ENCODE measurements around the gene PODNL1. TPM values are rescaled to one million over a fixed set of nuclear protein-coding genes. Genes with fewer than 3 reads are reported as not detected.

Gene PODNL1
- total RNA-seq, 1 experiment from 2014 or later = 6.4 TPM

- no peak overlapping the region for H2AFZ ChIP-seq
- intact Hi-C loops (cut with micrococcal nuclease; ENCODE audit: unreplicated experiment) = no loop called here
- POLR2A ChIA-PET (ENCODE audit: unreplicated experiment) = interaction anchor here (0.7 kb wide), 2 partner anchors 20 to 52 kb away, joined by 3 to 4 read pairs; no protein-coding TSS in a partner anchor
Observed at GRCh38 chr19:13978351-13979243, 40.4 kb upstream of the PODNL1 start.

DNA sequence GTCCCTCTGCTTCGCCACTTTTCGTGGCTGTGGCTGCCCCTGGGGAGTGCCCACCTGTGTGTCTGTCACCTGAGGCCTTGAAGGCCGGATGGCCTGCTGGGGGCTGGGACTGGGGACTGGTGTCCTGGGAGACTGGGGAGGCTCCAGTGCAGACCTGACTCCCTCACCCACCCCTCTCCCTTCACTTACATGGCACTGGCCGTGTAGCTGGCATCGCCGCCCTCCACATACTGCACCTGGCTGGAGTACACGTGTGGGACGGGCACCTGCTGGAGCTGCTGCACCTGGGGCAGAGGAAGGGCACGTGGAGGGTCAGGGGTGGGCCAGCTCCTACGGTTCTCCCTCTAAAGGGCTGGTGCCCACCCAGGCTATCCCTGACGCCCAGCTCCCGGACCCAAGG lies 39.6 kb upstream of the PODNL1 start:
- Histone ChIP-seq H3K4me1 (replicated peaks; ENCODE audit: insufficient read depth) (no peaks in the 10 kb centered on the region), H3K9me3 (ENCODE audit: insufficient read depth, low read depth) (no peaks in the 10 kb centered on the region), H3K36me3 (ENCODE audit: low read depth) (no peaks in the 10 kb centered on the region), H3K9me2 (ENCODE audit: insufficient read depth) (no peaks in the 10 kb centered on the region), H3K27me3 (ENCODE audit: insufficient read depth, low read depth) (no peaks in the 10 kb centered on the region), H3K4me3 (no peak overlapping the region), H3K79me2 (ENCODE audit: low read depth) (no peaks in the 10 kb centered on the region), H3F3A (ENCODE audit: insufficient read depth, low read depth) (peaks cover 16% of the 10 kb centered on the region), H3K4me2 (no peak overlapping the region), H4K20me1 (ENCODE audit: insufficient read depth) (no peaks in the 10 kb centered on the region), H2AFZ (no peak overlapping the region), H3K27ac (no peak overlapping the region)
- no peak for DNase-seq
- no peak for TF ChIP-seq EZH2 (IDR thresholded peaks at IDR 0.05; ENCODE audit: low read depth)
- TF ChIP-seq, protein P1, sequence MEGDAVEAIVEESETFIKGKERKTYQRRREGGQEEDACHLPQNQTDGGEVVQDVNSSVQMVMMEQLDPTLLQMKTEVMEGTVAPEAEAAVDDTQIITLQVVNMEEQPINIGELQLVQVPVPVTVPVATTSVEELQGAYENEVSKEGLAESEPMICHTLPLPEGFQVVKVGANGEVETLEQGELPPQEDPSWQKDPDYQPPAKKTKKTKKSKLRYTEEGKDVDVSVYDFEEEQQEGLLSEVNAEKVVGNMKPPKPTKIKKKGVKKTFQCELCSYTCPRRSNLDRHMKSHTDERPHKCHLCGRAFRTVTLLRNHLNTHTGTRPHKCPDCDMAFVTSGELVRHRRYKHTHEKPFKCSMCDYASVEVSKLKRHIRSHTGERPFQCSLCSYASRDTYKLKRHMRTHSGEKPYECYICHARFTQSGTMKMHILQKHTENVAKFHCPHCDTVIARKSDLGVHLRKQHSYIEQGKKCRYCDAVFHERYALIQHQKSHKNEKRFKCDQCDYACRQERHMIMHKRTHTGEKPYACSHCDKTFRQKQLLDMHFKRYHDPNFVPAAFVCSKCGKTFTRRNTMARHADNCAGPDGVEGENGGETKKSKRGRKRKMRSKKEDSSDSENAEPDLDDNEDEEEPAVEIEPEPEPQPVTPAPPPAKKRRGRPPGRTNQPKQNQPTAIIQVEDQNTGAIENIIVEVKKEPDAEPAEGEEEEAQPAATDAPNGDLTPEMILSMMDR (conservative IDR thresholded peaks at IDR 0.05) = no peak
- intact Hi-C loops (cut with micrococcal nuclease; ENCODE audit: unreplicated experiment) = no loop called here
- ChIA-PET POLR2A (ENCODE audit: unreplicated experiment) (interaction anchor here (0.7 kb wide), 1 partner anchor 51 kb away, joined by 3 read pairs; no protein-coding TSS in a partner anchor), CTCF (no interaction called here)
- BruUV-seq (replicated peaks) = no TSS peak

More at GRCh38 chr19:13978351-13979243, 40.4 kb upstream of the PODNL1 start:
- CTCF ChIA-PET = interaction anchor here (0.6 kb wide), 1 partner anchor 158 kb away, joined by 3 read pairs; the partner anchor contains the start of gene ASF1B
- no peak overlapping the region for H3K27ac ChIP-seq
- no peaks in the 10 kb centered on the region for H3K36me3 ChIP-seq (ENCODE audit: low read depth)
- no peaks in the 10 kb centered on the region for H3K9me3 ChIP-seq (ENCODE audit: insufficient read depth, low read depth)
- no peaks in the 10 kb centered on the region for H3K9me2 ChIP-seq (ENCODE audit: insufficient read depth)
- no TSS peak for BruUV-seq (replicated peaks)
- no peaks in the 10 kb centered on the region for H3K27me3 ChIP-seq (ENCODE audit: insufficient read depth, low read depth)
- H3K4me2 ChIP-seq = no peak overlapping the region
- no peak for DNase-seq
- no peak overlapping the region for H3K4me3 ChIP-seq
- no peaks in the 10 kb centered on the region for H4K20me1 ChIP-seq (ENCODE audit: insufficient read depth)
- H3F3A ChIP-seq (ENCODE audit: insufficient read depth, low read depth) = peaks cover 15% of the 10 kb centered on the region
- H3K79me2 ChIP-seq (ENCODE audit: low read depth) = no peaks in the 10 kb centered on the region
- TF ChIP-seq EZH2 (IDR thresholded peaks at IDR 0.05; ENCODE audit: low read depth) = no peak
- TF ChIP-seq, protein P1 (conservative IDR thresholded peaks at IDR 0.05) = no peak
- H3K4me1 ChIP-seq (replicated peaks; ENCODE audit: insufficient read depth) = no peaks in the 10 kb centered on the region

DNA sequence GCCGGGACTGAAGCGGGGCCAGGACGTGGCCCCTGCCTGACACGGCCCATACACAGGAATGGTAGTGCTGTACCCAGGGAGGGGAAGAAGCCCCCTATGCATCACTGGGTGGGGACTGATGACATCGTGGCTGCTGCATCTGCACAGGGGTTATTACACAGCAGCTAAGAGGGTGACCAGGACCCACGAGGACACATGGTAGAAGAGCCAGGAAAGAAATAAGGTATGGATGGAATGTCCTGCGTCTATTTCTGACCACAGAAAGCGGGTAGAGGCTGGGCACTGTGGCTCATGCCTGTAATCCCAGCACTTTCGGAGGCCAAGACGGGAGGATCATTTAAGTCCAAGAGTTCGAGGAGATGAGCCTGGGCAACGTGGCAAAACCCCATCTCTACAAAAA lies 38.2 kb upstream of the PODNL1 start:
- Histone ChIP-seq H3K79me2 (ENCODE audit: low read depth) (no peaks in the 10 kb centered on the region), H3K4me3 (no peak overlapping the region), H3K27me3 (ENCODE audit: insufficient read depth, low read depth) (no peaks in the 10 kb centered on the region), H2AFZ (no peak overlapping the region), H3K27ac (no peak overlapping the region), H4K20me1 (ENCODE audit: insufficient read depth) (no peaks in the 10 kb centered on the region), H3K36me3 (ENCODE audit: low read depth) (no peaks in the 10 kb centered on the region), H3K9me2 (ENCODE audit: insufficient read depth) (no peaks in the 10 kb centered on the region), H3F3A (ENCODE audit: insufficient read depth, low read depth) (peaks cover 16% of the 10 kb centered on the region), H3K9me3 (ENCODE audit: insufficient read depth, low read depth) (no peaks in the 10 kb centered on the region), H3K4me1 (replicated peaks; ENCODE audit: insufficient read depth) (no peaks in the 10 kb centered on the region), H3K4me2 (no peak overlapping the region)
- ChIA-PET POLR2A (ENCODE audit: unreplicated experiment) (no interaction called here), CTCF (no interaction called here)
- BruUV-seq (replicated peaks) = no TSS peak
- intact Hi-C loops (cut with micrococcal nuclease; ENCODE audit: unreplicated experiment) = no loop called here
- no peak for DNase-seq
- no peak for TF ChIP-seq EZH2 (IDR thresholded peaks at IDR 0.05; ENCODE audit: low read depth)
- TF ChIP-seq, protein P1 (conservative IDR thresholded peaks at IDR 0.05) = no peak
